Panc1 (cell line): ENCODE results near the gene PRPF40B. TPM values are rescaled to one million over a fixed set of nuclear protein-coding genes. Genes with fewer than 3 reads are reported as not detected.

Experiments
- ATAC-seq: fragments of 200-7000 bp; cut with Tn5 transposase; 2 replicates; pipeline ENCODE4 v1.9.1; 2020; ENCODE audit warnings: mild to moderate bottlenecking, moderate library complexity
- BruUV-seq: library from RNA; stranded (reverse); fragments of 400-500 nt; replicated peaks from 2 replicates; lab custom pipeline; 2021; lab: Mats Ljungman, UMichigan
- CTCF ChIA-PET: fragments of 300-600 bp; sonication (Branson Sonifier 250); formaldehyde crosslinking; loops from one replicate; lab custom pipeline; 2022; ENCODE audit warnings: antibody characterized with exemption; lab: Charles Lee
- POLR2A ChIA-PET: fragments of 300-600 bp; sonication (Branson Sonifier 250); formaldehyde crosslinking; loops from one replicate; lab custom pipeline; 2022; ENCODE audit warnings: antibody characterized with exemption; lab: Charles Lee
- DNase-seq: peaks from one replicate; pipeline ENCODE4 v3.0.0-alpha.2; 2010; ENCODE audit warnings: low read depth, low spot score
- H3K27ac ChIP-seq: 2 replicates; pipeline ENCODE4 v1.5.1; 2011; ENCODE audit warnings: mild to moderate bottlenecking, low read length, inconsistent platforms
- H3K27me3 ChIP-seq: fragments of 200-500 bp; sonication (Bioruptor generic); 2 replicates; pipeline ENCODE4 v1.6.0; 2014; ENCODE audit warnings: low read length, inconsistent platforms; ENCODE audit not compliant: control insufficient read depth, insufficient read depth
- H3K36me3 ChIP-seq: fragments of 200-500 bp; sonication (Bioruptor generic); 2 replicates; pipeline ENCODE4 v1.5.1; 2014; ENCODE audit warnings: inconsistent platforms, mild to moderate bottlenecking, low read length, moderate library complexity; ENCODE audit not compliant: control insufficient read depth, insufficient read depth
- H3K4me1 ChIP-seq: 2 replicates; pipeline ENCODE4 v1.5.1; 2011; ENCODE audit warnings: inconsistent platforms, mild to moderate bottlenecking, low read length, moderate library complexity; ENCODE audit not compliant: control insufficient read depth, insufficient read depth
- H3K4me3 ChIP-seq, 2 experiments: 2 replicates each; pipeline ENCODE4 v1.5.1; 2011 to 2012; ENCODE audit warnings: low read depth in 2 of 2, low read length in 2 of 2, mild to moderate bottlenecking in 2 of 2, inconsistent platforms in 1 of 2, moderate library complexity in 1 of 2
- H3K9me3 ChIP-seq: fragments of 200-500 bp; sonication (Bioruptor generic); 2 replicates; pipeline ENCODE4 v1.5.1; 2014; ENCODE audit warnings: low read depth, mild to moderate bottlenecking, inconsistent platforms, low read length, moderate library complexity; ENCODE audit not compliant: control insufficient read depth, insufficient read depth
- POLR2AphosphoS5 ChIP-seq: IDR thresholded peaks from 2 replicates; pipeline ENCODE4 v1.6.1; 2012; ENCODE audit warnings: mild to moderate bottlenecking, low read depth, low read length, moderate library complexity
- SIN3A ChIP-seq: IDR thresholded peaks from 2 replicates; pipeline ENCODE4 v1.6.1; 2012; ENCODE audit warnings: low read depth, mild to moderate bottlenecking, low read length, moderate library complexity, borderline replicate concordance; ENCODE audit not compliant: insufficient read depth
- TCF7L2 ChIP-seq: IDR thresholded peaks from 2 replicates; pipeline ENCODE4 v1.6.1; 2011; ENCODE audit warnings: mild to moderate bottlenecking, low read depth, low read length, inconsistent platforms
- in situ Hi-C: cut with HindIII; loops from 2 replicates; pipeline ENCODE4 v1.10.0; 2016; ENCODE audit warnings: low sequenced_read_pairs, low pct_unique_long_range_greater_than_20kb
- intact Hi-C: fragments of 100-400 bp; cut with micrococcal nuclease; formaldehyde crosslinking; loops from one replicate; pipeline ENCODE4 v1.10.0; 2022; ENCODE audit not compliant: unreplicated experiment
- total RNA-seq: library from RNA; stranded (reverse); gene quantifications from one replicate; pipeline ENCODE4 v1.2.1, GENCODE V29; 2021; ENCODE audit not compliant: unreplicated experiment
- TF ChIP-seq, protein P1 (sequence below), 2 experiments: IDR thresholded peaks; 2 replicates each; pipeline ENCODE4 v1.6.1; 2011 to 2012; ENCODE audit warnings: low read depth in 2 of 2, control low read depth in 1 of 2, low read length in 1 of 2, mild to moderate bottlenecking in 1 of 2, moderate library complexity in 1 of 2; ENCODE audit not compliant: insufficient read depth in 1 of 2
- TF ChIP-seq, protein P2 (sequence below): fragments of 450-650 bp; IDR thresholded peaks from 2 replicates; pipeline ENCODE4 v1.5.1; 2017; ENCODE audit warnings: mild to moderate bottlenecking

The PRPF40B gene
- total RNA-seq, 1 experiment from 2014 or later: 26.3 TPM

DNA sequence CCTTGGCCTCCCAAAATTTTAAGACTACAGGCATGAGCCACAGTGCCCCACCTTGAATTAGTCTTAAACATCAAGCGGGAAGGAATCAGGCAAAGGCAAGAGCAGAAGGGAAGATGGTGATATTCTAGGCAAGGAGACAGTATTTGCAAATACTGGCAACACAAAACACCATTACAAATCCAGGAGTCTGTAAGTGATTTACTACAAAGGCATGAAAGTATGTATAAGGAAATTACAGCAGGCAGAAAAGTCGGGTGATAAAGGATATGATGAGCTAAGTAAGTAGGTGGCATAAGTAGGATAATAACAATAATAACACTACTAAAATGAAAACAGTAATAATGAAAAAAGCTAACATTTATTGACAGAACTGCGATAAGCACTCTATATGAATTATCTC lies 55.4 kb downstream of the PRPF40B start:
- Histone ChIP-seq H3K27me3 (no peaks in the 10 kb centered on the region), H3K4me3 (no peak overlapping the region), H3K27ac (no peak overlapping the region), H3K4me1 (no peaks in the 10 kb centered on the region), H3K9me3 (no peaks in the 10 kb centered on the region), H3K36me3 (no peaks in the 10 kb centered on the region)
- ChIA-PET POLR2A (interaction anchor here (0.5 kb wide), 1 partner anchor 31 kb away, joined by 5 read pairs; no protein-coding TSS in a partner anchor), CTCF (no interaction called here)
- TF ChIP-seq, protein P1, sequence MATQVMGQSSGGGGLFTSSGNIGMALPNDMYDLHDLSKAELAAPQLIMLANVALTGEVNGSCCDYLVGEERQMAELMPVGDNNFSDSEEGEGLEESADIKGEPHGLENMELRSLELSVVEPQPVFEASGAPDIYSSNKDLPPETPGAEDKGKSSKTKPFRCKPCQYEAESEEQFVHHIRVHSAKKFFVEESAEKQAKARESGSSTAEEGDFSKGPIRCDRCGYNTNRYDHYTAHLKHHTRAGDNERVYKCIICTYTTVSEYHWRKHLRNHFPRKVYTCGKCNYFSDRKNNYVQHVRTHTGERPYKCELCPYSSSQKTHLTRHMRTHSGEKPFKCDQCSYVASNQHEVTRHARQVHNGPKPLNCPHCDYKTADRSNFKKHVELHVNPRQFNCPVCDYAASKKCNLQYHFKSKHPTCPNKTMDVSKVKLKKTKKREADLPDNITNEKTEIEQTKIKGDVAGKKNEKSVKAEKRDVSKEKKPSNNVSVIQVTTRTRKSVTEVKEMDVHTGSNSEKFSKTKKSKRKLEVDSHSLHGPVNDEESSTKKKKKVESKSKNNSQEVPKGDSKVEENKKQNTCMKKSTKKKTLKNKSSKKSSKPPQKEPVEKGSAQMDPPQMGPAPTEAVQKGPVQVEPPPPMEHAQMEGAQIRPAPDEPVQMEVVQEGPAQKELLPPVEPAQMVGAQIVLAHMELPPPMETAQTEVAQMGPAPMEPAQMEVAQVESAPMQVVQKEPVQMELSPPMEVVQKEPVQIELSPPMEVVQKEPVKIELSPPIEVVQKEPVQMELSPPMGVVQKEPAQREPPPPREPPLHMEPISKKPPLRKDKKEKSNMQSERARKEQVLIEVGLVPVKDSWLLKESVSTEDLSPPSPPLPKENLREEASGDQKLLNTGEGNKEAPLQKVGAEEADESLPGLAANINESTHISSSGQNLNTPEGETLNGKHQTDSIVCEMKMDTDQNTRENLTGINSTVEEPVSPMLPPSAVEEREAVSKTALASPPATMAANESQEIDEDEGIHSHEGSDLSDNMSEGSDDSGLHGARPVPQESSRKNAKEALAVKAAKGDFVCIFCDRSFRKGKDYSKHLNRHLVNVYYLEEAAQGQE (IDR thresholded peaks at IDR 0.05; ENCODE audit: insufficient read depth in 1 of 2, low read depth in 2 of 2, low read length in 1 of 2): no peak
- TF ChIP-seq TCF7L2 (no peak), SIN3A (no peak), POLR2AphosphoS5 (no peak)
- TF ChIP-seq, protein P2, sequence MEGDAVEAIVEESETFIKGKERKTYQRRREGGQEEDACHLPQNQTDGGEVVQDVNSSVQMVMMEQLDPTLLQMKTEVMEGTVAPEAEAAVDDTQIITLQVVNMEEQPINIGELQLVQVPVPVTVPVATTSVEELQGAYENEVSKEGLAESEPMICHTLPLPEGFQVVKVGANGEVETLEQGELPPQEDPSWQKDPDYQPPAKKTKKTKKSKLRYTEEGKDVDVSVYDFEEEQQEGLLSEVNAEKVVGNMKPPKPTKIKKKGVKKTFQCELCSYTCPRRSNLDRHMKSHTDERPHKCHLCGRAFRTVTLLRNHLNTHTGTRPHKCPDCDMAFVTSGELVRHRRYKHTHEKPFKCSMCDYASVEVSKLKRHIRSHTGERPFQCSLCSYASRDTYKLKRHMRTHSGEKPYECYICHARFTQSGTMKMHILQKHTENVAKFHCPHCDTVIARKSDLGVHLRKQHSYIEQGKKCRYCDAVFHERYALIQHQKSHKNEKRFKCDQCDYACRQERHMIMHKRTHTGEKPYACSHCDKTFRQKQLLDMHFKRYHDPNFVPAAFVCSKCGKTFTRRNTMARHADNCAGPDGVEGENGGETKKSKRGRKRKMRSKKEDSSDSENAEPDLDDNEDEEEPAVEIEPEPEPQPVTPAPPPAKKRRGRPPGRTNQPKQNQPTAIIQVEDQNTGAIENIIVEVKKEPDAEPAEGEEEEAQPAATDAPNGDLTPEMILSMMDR: no peak
- DNase-seq (no peak), ATAC-seq (no peak)
- BruUV-seq: no TSS peak
- intact Hi-C loops: no loop called here
- in situ Hi-C loops: no loop called here

GRCh38 chr12:49680075-49680474 lies 56.7 kb downstream of the PRPF40B start:
- no peak for DNase-seq
- no peak for ATAC-seq
- POLR2A ChIA-PET: no interaction called here
- H3K36me3 ChIP-seq: no peaks in the 10 kb centered on the region
- CTCF ChIA-PET: no interaction called here
- TF ChIP-seq TCF7L2 (no peak), SIN3A (no peak), POLR2AphosphoS5 (no peak)
- TF ChIP-seq, protein P1 (IDR thresholded peaks at IDR 0.05; ENCODE audit: insufficient read depth in 1 of 2, low read depth in 2 of 2, low read length in 1 of 2): no peak
- TF ChIP-seq, protein P2: no peak
- intact Hi-C loops: no loop called here
- H3K4me3 ChIP-seq: no peak overlapping the region
- no peak overlapping the region for H3K27ac ChIP-seq
- BruUV-seq: no TSS peak
- in situ Hi-C loops: no loop called here
- H3K4me1 ChIP-seq: no peaks in the 10 kb centered on the region
- H3K9me3 ChIP-seq: no peaks in the 10 kb centered on the region
- no peaks in the 10 kb centered on the region for H3K27me3 ChIP-seq
